NCI-H69 (cell line): ENCODE measurements around the gene ERLEC1.
"Not testable (repeated sequence)": the region's sequence is repeated elsewhere in the genome, so short reads cannot be mapped to it uniquely, and the experiment has no call there.

Experiments
- DNase-seq: peaks from one replicate; lab custom pipeline; 2025; lab: John Stamatoyannopoulos, UW

Gene ERLEC1

GRCh38 chr2:53786705-53787613 is at the start of gene ERLEC1, which contains the start of gene ASB3:
ERLEC1 (plus strand) TSS chr2:53787044; CDS start chr2:53787211, 167 bp downstream.
ASB3 (minus strand) TSS chr2:53786953; CDS start chr2:53765572, 21,381 bp downstream.
- peak; percentile 90 for DNase-seq

- DNase-seq = no peak
Measured at GRCh38 chr2:53737091-53737490, 49.8 kb upstream of the ERLEC1 start.

GRCh38 chr2:53739032-53739431 is 47.8 kb upstream of the ERLEC1 start:
- no peak for DNase-seq

GRCh38 chr2:53740170-53740569 is 46.7 kb upstream of the ERLEC1 start:
- DNase-seq = peak; percentile 27

GRCh38 chr2:53744395-53745065 is 42.3 kb upstream of the ERLEC1 start:
- DNase-seq = no peak

GRCh38 chr2:53750041-53750768 is 36.6 kb upstream of the ERLEC1 start:
- no peak for DNase-seq

GRCh38 chr2:53751728-53752127 is 35.1 kb upstream of the ERLEC1 start:
- no peak for DNase-seq

GRCh38 chr2:53752385-53752784 is 34.5 kb upstream of the ERLEC1 start:
- no peak for DNase-seq

- no peak for DNase-seq
Measured at GRCh38 chr2:53753041-53753440, 33.8 kb upstream of the ERLEC1 start.

- DNase-seq = no peak
Measured at GRCh38 chr2:53755121-53755520, 31.7 kb upstream of the ERLEC1 start.

- DNase-seq = no peak
Measured at GRCh38 chr2:53756644-53757043, 30.2 kb upstream of the ERLEC1 start.

GRCh38 chr2:53757206-53757605 is 29.6 kb upstream of the ERLEC1 start:
- DNase-seq = not testable (repeated sequence)

GRCh38 chr2:53765767-53766166 is 21.1 kb upstream of the ERLEC1 start:
- no peak for DNase-seq

GRCh38 chr2:53767405-53768241 is 19.2 kb upstream of the ERLEC1 start, which contains the start of gene CHAC2:
CHAC2 (plus strand) TSS chr2:53767804; CDS start chr2:53767887, 83 bp downstream.
- peak; percentile 85 for DNase-seq

- DNase-seq = peak; percentile 75
Measured at GRCh38 chr2:53768242-53768542, 18.7 kb upstream of the ERLEC1 start.

- no peak for DNase-seq
Measured at GRCh38 chr2:53769318-53769945, 17.4 kb upstream of the ERLEC1 start.

GRCh38 chr2:53770264-53770663 is 16.6 kb upstream of the ERLEC1 start:
- DNase-seq = no peak

GRCh38 chr2:53777134-53777533 is 9.7 kb upstream of the ERLEC1 start:
- DNase-seq = no peak

- no peak for DNase-seq
Measured at GRCh38 chr2:53778536-53779162, 8.2 kb upstream of the ERLEC1 start.

GRCh38 chr2:53780056-53780455 is 6.8 kb upstream of the ERLEC1 start:
- no peak for DNase-seq

- no peak for DNase-seq
Measured at GRCh38 chr2:53782676-53783075, 4.2 kb upstream of the ERLEC1 start.
